HFFc6 (cell line): ENCODE data around the gene RBMS1. TPM values are rescaled to one million over a fixed set of nuclear protein-coding genes. Genes with fewer than 3 reads are reported as not detected.

Experiments used
- DNase-seq: peaks from one replicate; pipeline ENCODE4 v3.0.0-alpha.2; 2018
- H3K27ac Mint-ChIP-seq: 2 replicates; pipeline ENCODE4 v1.8.0; 2020; ENCODE audit warnings: mild to moderate bottlenecking, mixed read lengths
- H3K27me3 Mint-ChIP-seq: 2 replicates; pipeline ENCODE4 v1.8.0; 2021; ENCODE audit warnings: mild to moderate bottlenecking, moderate library complexity, mixed read lengths; ENCODE audit not compliant: insufficient read depth
- H3K36me3 Mint-ChIP-seq: 2 replicates; pipeline ENCODE4 v1.8.0; 2021; ENCODE audit warnings: low read depth, mixed read lengths
- H3K4me1 Mint-ChIP-seq: 2 replicates; pipeline ENCODE4 v1.8.0; 2020; ENCODE audit warnings: low read depth, mixed read lengths
- H3K4me3 Mint-ChIP-seq: 2 replicates; pipeline ENCODE4 v1.8.0; 2020; ENCODE audit warnings: mild to moderate bottlenecking, moderate library complexity, mixed read lengths
- H3K9me3 Mint-ChIP-seq: 2 replicates; pipeline ENCODE4 v1.8.0; 2020; ENCODE audit warnings: mild to moderate bottlenecking, mixed read lengths
- total RNA-seq, 6 experiments: library from RNA; stranded (reverse); fragmentation: NEBNext Ultra II Directional; extraction: Animal tissue kit (Norgen Biotek cat#: 25700); gene quantifications; 2 replicates in 1 of 6; 3 replicates in 5 of 6; pipeline ENCODE4 v1.2.3, GENCODE V29; 2021
- TF ChIP-seq, protein P1 (sequence below): fragments of 200-600 bp; sonication (generic); IDR thresholded peaks from 2 replicates; pipeline ENCODE4 v1.5.0; 2021; ENCODE audit warnings: antibody characterized with exemption, mild to moderate bottlenecking

Gene RBMS1
- total RNA-seq, 6 experiments from 2014 or later: 88.7 to 111 (median 96.1) TPM

DNA sequence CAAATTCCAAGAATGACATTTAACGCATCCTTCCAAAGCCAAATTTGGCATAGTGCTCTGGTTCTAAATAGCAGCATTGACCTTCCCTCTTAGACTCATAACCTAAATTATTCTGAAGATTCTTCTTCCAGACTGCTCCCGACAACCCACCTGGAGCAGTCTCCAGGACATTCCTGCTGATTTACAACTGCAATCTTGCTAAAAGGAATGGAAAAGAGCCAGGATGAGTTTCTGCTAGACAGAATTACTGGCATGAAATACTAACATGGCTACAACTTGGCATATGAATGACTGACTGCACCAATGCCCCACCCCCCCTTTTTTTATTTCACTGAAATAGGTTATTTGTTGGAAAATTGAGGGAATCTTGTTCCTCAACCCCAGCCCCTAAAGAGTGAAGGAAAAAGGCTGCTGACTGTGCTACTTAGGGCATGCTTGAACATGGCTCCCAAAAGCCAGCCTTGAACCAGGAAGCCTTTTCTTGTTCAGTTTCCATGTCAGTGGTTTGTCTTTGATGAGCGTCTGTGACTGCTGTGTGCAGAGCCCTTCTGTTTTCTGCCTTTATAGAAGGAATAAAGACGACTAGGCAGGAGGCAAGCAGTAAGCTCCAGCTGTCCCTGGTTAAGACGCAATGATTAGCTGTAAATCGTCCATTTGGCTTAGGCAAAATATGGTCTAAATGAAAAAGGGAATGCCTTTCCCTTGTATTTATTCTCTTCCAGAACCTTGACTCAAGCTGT lies 246.1 kb downstream of the RBMS1 start:
- no peaks in the 10 kb centered on the region for H3K9me3 Mint-ChIP-seq
- TF ChIP-seq, protein P1, sequence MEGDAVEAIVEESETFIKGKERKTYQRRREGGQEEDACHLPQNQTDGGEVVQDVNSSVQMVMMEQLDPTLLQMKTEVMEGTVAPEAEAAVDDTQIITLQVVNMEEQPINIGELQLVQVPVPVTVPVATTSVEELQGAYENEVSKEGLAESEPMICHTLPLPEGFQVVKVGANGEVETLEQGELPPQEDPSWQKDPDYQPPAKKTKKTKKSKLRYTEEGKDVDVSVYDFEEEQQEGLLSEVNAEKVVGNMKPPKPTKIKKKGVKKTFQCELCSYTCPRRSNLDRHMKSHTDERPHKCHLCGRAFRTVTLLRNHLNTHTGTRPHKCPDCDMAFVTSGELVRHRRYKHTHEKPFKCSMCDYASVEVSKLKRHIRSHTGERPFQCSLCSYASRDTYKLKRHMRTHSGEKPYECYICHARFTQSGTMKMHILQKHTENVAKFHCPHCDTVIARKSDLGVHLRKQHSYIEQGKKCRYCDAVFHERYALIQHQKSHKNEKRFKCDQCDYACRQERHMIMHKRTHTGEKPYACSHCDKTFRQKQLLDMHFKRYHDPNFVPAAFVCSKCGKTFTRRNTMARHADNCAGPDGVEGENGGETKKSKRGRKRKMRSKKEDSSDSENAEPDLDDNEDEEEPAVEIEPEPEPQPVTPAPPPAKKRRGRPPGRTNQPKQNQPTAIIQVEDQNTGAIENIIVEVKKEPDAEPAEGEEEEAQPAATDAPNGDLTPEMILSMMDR: no peak
- H3K27ac Mint-ChIP-seq: no peak overlapping the region
- no peaks in the 10 kb centered on the region for H3K36me3 Mint-ChIP-seq
- H3K27me3 Mint-ChIP-seq: no peaks in the 10 kb centered on the region
- H3K4me1 Mint-ChIP-seq: peaks cover 28% of the 10 kb centered on the region
- no peak for DNase-seq
- H3K4me3 Mint-ChIP-seq: no peak overlapping the region

GRCh38 chr2:160246356-160246755 lies 247.3 kb downstream of the RBMS1 start:
- DNase-seq: no peak
- H3K4me1 Mint-ChIP-seq: peaks cover 31% of the 10 kb centered on the region
- no peaks in the 10 kb centered on the region for H3K9me3 Mint-ChIP-seq
- no peaks in the 10 kb centered on the region for H3K27me3 Mint-ChIP-seq
- H3K36me3 Mint-ChIP-seq: no peaks in the 10 kb centered on the region
- H3K27ac Mint-ChIP-seq: no peak overlapping the region
- TF ChIP-seq, protein P1: no peak
- no peak overlapping the region for H3K4me3 Mint-ChIP-seq

DNA sequence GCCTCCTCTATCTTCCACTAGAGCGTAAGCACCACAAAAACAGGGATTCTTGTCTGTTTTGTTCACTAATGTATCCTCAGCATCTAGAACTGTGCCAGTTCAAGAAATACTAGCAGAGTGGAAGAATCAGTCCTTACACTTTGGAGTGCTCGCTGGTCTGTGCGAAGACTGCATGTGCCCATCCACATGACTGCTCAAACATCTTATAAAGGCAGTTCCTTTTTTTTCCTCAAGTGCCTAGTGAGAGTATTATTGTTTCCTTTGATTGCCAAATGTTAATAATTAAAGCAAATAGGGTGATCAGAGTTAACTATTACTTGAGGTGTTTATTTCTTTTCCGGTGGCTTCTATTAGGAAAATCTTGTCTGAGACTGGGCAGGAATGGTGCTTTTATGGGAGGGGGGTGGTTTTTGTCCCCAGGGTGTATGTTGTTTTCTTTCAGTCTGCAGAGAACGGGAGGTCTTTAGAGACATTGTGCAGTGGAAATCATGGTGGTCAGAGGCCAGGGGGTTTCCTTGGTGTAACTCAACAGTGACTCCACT lies 247.9 kb downstream of the RBMS1 start:
- Mint-ChIP-seq H3K9me3 (no peaks in the 10 kb centered on the region), H3K27ac (no peak overlapping the region), H3K4me1 (peaks cover 35% of the 10 kb centered on the region), H3K4me3 (no peak overlapping the region), H3K36me3 (no peaks in the 10 kb centered on the region), H3K27me3 (no peaks in the 10 kb centered on the region)
- TF ChIP-seq, protein P1: no peak
- DNase-seq: no peak

- TF ChIP-seq, protein P1: no peak
- no peak overlapping the region for H3K4me3 Mint-ChIP-seq
- H3K9me3 Mint-ChIP-seq: no peaks in the 10 kb centered on the region
- peaks cover 38% of the 10 kb centered on the region for H3K4me1 Mint-ChIP-seq
- no peak overlapping the region; the same call in 1 of the 2 replicates for H3K27ac Mint-ChIP-seq
- no peaks in the 10 kb centered on the region for H3K27me3 Mint-ChIP-seq
- H3K36me3 Mint-ChIP-seq: no peaks in the 10 kb centered on the region
- DNase-seq: no peak
Observed at GRCh38 chr2:160242893-160243564, 250.6 kb downstream of the RBMS1 start.

GRCh38 chr2:160241251-160242137 lies 252.1 kb downstream of the RBMS1 start:
- no peaks in the 10 kb centered on the region for H3K36me3 Mint-ChIP-seq
- H3K4me3 Mint-ChIP-seq: peak overlapping the region; percentile 50
- TF ChIP-seq, protein P1: no peak
- H3K27ac Mint-ChIP-seq: peak overlapping the region; percentile 74
- H3K4me1 Mint-ChIP-seq: peaks cover 39% of the 10 kb centered on the region
- H3K9me3 Mint-ChIP-seq: no peaks in the 10 kb centered on the region
- H3K27me3 Mint-ChIP-seq: no peaks in the 10 kb centered on the region
- peak; percentile 65 for DNase-seq
